Measurements from ENCODE around the gene DLGAP4. TPM values are rescaled to one million over a fixed set of nuclear protein-coding genes. Genes with fewer than 3 reads are reported as not detected.

The DLGAP4 gene
- total RNA-seq, 1 donor, result 18.1 TPM

- Histone ChIP-seq H3K9me3 (ENCODE audit: low read depth, low read length) (no peaks in the 10 kb centered on the region), H3K4me3 (ENCODE audit: insufficient read depth, low read length) (no peak overlapping the region), H3K36me3 (ENCODE audit: insufficient read depth, low read length) (no peaks in the 10 kb centered on the region), H3K4me1 (ENCODE audit: insufficient read depth, low read length) (no peaks in the 10 kb centered on the region), H3K27ac (ENCODE audit: low read depth, low read length) (no peak overlapping the region), H3K79me2 (ENCODE audit: insufficient read depth, low read length) (no peaks in the 10 kb centered on the region), H3K27me3 (ENCODE audit: insufficient read depth, low read length) (no peaks in the 10 kb centered on the region), H3K4me2 (ENCODE audit: insufficient read depth, low read length) (no peak overlapping the region), H4K20me1 (ENCODE audit: insufficient read depth, low read length) (no peaks in the 10 kb centered on the region), H2AFZ (ENCODE audit: low read length) (no peak overlapping the region)
- TF ChIP-seq CTCF (IDR thresholded peaks at IDR 0.05; ENCODE audit: extremely low read depth, low read depth, low read length), result no peak
- no peak for DNase-seq (ENCODE audit: insufficient read length, low spot score, missing footprints)
Measured at GRCh38 chr20:36386236-36386635, 80.1 kb downstream of the DLGAP4 start.

GRCh38 chr20:36390269-36390668 lies 84.1 kb downstream of the DLGAP4 start:
- H3K79me2 ChIP-seq (ENCODE audit: insufficient read depth, low read length), result no peaks in the 10 kb centered on the region
- H3K4me2 ChIP-seq (ENCODE audit: insufficient read depth, low read length), result no peak overlapping the region
- no peak overlapping the region for H2AFZ ChIP-seq (ENCODE audit: low read length)
- H3K4me1 ChIP-seq (ENCODE audit: insufficient read depth, low read length), result no peaks in the 10 kb centered on the region
- no peak for TF ChIP-seq CTCF (IDR thresholded peaks at IDR 0.05; ENCODE audit: extremely low read depth, low read depth, low read length)
- no peak overlapping the region for H3K4me3 ChIP-seq (ENCODE audit: insufficient read depth, low read length)
- peaks cover 13% of the 10 kb centered on the region for H3K27me3 ChIP-seq (ENCODE audit: insufficient read depth, low read length)
- H4K20me1 ChIP-seq (ENCODE audit: insufficient read depth, low read length), result no peaks in the 10 kb centered on the region
- no peak overlapping the region for H3K27ac ChIP-seq (ENCODE audit: low read depth, low read length)
- H3K9me3 ChIP-seq (ENCODE audit: low read depth, low read length), result no peaks in the 10 kb centered on the region
- no peaks in the 10 kb centered on the region for H3K36me3 ChIP-seq (ENCODE audit: insufficient read depth, low read length)
- DNase-seq (ENCODE audit: insufficient read length, low spot score, missing footprints), result no peak

- Histone ChIP-seq H3K9me3 (ENCODE audit: low read depth, low read length) (no peaks in the 10 kb centered on the region), H2AFZ (ENCODE audit: low read length) (no peak overlapping the region), H3K27me3 (ENCODE audit: insufficient read depth, low read length) (peaks cover 13% of the 10 kb centered on the region), H3K4me3 (ENCODE audit: insufficient read depth, low read length) (no peak overlapping the region), H3K36me3 (ENCODE audit: insufficient read depth, low read length) (no peaks in the 10 kb centered on the region), H3K79me2 (ENCODE audit: insufficient read depth, low read length) (no peaks in the 10 kb centered on the region), H3K4me1 (ENCODE audit: insufficient read depth, low read length) (no peaks in the 10 kb centered on the region), H3K27ac (ENCODE audit: low read depth, low read length) (no peak overlapping the region), H4K20me1 (ENCODE audit: insufficient read depth, low read length) (no peaks in the 10 kb centered on the region), H3K4me2 (ENCODE audit: insufficient read depth, low read length) (no peak overlapping the region)
- no peak for DNase-seq (ENCODE audit: insufficient read length, low spot score, missing footprints)
- no peak for TF ChIP-seq CTCF (IDR thresholded peaks at IDR 0.05; ENCODE audit: extremely low read depth, low read depth, low read length)
Measured at GRCh38 chr20:36390719-36391415, 84.7 kb downstream of the DLGAP4 start.

- no peaks in the 10 kb centered on the region for H3K36me3 ChIP-seq (ENCODE audit: insufficient read depth, low read length)
- TF ChIP-seq CTCF (IDR thresholded peaks at IDR 0.05; ENCODE audit: extremely low read depth, low read depth, low read length), result no peak
- H3K4me3 ChIP-seq (ENCODE audit: insufficient read depth, low read length), result no peak overlapping the region
- H3K27ac ChIP-seq (ENCODE audit: low read depth, low read length), result no peak overlapping the region
- peaks cover 13% of the 10 kb centered on the region for H3K27me3 ChIP-seq (ENCODE audit: insufficient read depth, low read length)
- H3K4me2 ChIP-seq (ENCODE audit: insufficient read depth, low read length), result no peak overlapping the region
- H3K79me2 ChIP-seq (ENCODE audit: insufficient read depth, low read length), result no peaks in the 10 kb centered on the region
- H2AFZ ChIP-seq (ENCODE audit: low read length), result no peak overlapping the region
- no peak for DNase-seq (ENCODE audit: insufficient read length, low spot score, missing footprints)
- H4K20me1 ChIP-seq (ENCODE audit: insufficient read depth, low read length), result no peaks in the 10 kb centered on the region
- H3K9me3 ChIP-seq (ENCODE audit: low read depth, low read length), result no peaks in the 10 kb centered on the region
- H3K4me1 ChIP-seq (ENCODE audit: insufficient read depth, low read length), result no peaks in the 10 kb centered on the region
Measured at GRCh38 chr20:36391456-36391855, 85.3 kb downstream of the DLGAP4 start.

Data from osteoblast (primary cell).